Omental fat pad (tissue), 4 donors: ENCODE measurements around the gene TMEM221. TPM values are rescaled to one million over a fixed set of nuclear protein-coding genes. Genes with fewer than 3 reads are reported as not detected.

Source experiments
- ATAC-seq: fragments of 150-250 bp; one replicate; pipeline ENCODE4 v1.9.1; 2016; ENCODE audit warnings: mild to moderate bottlenecking, moderate library complexity; ENCODE audit not compliant: low FRiP score
- DNase-seq: peaks from one replicate; pipeline ENCODE4 v3.0.0-alpha.2; 2019; ENCODE audit warnings: low spot score
- CTCF ChIP-seq, 3 donors: fragments of 450-650 bp; IDR thresholded peaks; one replicate each; pipeline ENCODE4 v1.5.1; 2016 to 2017; ENCODE audit warnings: antibody characterized with exemption in 3 of 3, mild to moderate bottlenecking in 3 of 3, moderate library complexity in 2 of 3
- total RNA-seq, 4 donors: library from RNA; depleted of rRNA; stranded (reverse); fragments of >200 nt; gene quantifications; one replicate each; pipeline ENCODE4 v1.1.0, GENCODE V29; 2016

Gene TMEM221
- total RNA-seq = 1 to 10 TPM in 1 of 4 donors, under 1 TPM in 2, not detected in 1; 0.38 to 1.9 (median 0.46) TPM

- ATAC-seq (peak; percentile 61), DNase-seq (no peak)
- no peak for TF ChIP-seq CTCF (IDR thresholded peaks at IDR 0.05)
Measured at GRCh38 chr19:17448131-17448967, at the start of gene TMEM221. Gene TMEM221, minus strand, starts transcription at chr19:17448668. Its CDS starts 206 bp downstream, at chr19:17448462.

GRCh38 chr19:17497149-17497798, 48.8 kb upstream of the TMEM221 start:
- peak; percentile 20 for ATAC-seq
- no peak for TF ChIP-seq CTCF (IDR thresholded peaks at IDR 0.05)
- DNase-seq = no peak

- peak; percentile 61 for ATAC-seq
- peak; percentile 57 for DNase-seq
- peak in 2 of 3 donors; percentile 4 to 22 for TF ChIP-seq CTCF (IDR thresholded peaks at IDR 0.05)
Measured at GRCh38 chr19:17496337-17496997, 48.0 kb upstream of the TMEM221 start.

GRCh38 chr19:17495639-17496296, 47.3 kb upstream of the TMEM221 start:
- no peak for TF ChIP-seq CTCF (IDR thresholded peaks at IDR 0.05)
- DNase-seq (no peak), ATAC-seq (no peak)

GRCh38 chr19:17491287-17491686, 42.8 kb upstream of the TMEM221 start:
- no peak for DNase-seq
- no peak for ATAC-seq
- no peak for TF ChIP-seq CTCF (IDR thresholded peaks at IDR 0.05)

GRCh38 chr19:17490411-17490810, 41.9 kb upstream of the TMEM221 start:
- TF ChIP-seq CTCF (IDR thresholded peaks at IDR 0.05) = no peak
- ATAC-seq = no peak
- no peak for DNase-seq
